HG02588 (cell line): ENCODE measurements around the gene PYGL.
"Not testable (repeated sequence)": the region's sequence is repeated elsewhere in the genome, so short reads cannot be mapped to it uniquely, and the experiment has no call there.

Source experiments
- ATAC-seq: cut with Tn5 transposase; IDR thresholded peaks from one replicate; pipeline ENCODE4 v1.9.1; 2021; ENCODE audit warnings: mild to moderate bottlenecking, moderate library complexity; ENCODE audit not compliant: unreplicated experiment

The PYGL gene

DNA sequence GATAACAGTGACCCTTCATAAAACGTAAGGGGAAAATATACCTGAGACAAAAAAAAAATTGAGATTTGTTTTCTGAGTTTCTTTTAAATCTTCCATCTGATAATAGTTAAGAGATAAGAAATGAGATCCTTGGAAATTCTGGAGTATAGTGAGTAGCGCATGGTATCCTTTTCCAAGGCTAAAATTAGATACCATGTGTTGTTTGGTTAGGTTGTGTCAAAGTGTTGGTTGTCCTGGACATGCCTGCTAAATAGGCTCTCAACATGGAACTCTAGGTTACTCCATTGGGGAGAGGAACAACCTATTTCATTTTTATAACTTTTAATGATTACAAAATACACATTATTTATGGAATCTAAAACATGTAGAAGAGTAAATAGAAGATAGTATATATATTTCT is 14.8 kb downstream of the PYGL start:
- ATAC-seq, result no peak

DNA sequence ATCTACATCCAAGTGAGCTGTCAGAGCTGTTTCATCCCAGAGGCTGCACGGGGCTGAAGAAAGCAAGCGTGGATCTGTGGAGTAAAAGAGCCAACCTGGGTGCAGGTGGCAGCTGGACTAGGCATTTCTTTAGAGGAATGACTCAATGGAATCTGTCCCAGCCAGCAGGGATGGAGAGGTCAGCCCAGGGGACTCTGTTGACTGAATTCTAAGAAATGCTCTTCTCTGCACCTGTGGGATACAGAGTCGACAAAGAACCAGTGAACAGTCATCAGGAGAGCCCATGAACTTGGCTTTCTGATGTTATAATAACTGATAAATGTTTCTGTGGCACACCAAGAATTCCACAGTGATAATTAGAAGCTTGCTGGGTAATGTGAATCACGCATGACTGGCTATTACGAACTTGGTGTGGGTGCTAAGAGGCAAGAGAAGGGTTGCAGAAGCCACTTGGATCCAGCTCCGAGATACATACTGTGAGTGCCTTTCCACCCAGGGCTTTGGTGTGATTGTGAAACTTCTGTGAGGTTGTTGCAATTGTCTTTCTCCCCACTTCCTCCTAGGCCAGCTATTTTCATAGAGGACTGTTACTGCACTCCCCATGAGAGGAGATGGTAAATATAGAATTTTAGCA is 16.2 kb downstream of the PYGL start:
- no peak for ATAC-seq

DNA sequence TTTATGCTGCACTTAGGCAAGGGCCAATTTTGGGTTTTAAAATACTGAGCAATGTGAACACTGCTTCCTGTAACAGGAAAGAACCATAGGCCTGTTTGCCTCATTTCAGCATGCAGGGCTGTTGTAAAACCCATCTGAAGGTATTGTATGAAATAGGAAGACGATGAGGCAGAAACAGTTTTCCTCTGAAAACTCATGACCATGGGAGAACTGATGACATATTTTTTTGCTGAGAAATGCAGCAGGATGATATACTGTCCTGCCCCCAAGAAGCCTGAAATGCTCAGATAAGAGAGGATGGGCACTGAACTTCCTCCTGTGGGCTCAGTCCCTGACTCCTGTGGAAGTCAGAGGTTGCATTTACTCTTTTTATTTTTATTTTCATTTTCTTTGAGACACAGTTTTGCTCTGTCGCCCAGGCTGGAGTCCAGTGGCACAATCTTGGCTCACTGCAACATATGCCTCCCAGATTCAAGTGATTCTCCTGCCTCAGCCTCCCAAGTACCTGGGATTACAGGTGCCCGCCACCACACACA is 17.4 kb downstream of the PYGL start:
- no peak for ATAC-seq

DNA sequence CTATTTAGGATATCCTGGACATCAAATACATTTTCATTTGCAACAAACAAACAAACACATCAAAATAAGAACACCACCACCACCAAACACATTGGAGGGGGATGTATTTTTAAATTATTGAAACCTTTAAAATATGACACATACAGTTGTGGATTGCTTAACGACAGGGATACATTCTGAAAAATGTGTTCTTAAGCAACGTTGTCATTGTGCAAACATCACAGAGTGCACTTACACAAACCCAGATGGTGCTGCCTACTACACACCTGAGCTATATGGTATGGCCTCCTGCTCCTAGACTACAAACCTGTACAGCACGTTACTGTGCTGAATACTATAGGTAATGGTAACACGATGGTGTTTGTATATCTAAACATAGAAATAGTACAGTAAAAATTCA is 19.4 kb downstream of the PYGL start:
- no peak for ATAC-seq

DNA sequence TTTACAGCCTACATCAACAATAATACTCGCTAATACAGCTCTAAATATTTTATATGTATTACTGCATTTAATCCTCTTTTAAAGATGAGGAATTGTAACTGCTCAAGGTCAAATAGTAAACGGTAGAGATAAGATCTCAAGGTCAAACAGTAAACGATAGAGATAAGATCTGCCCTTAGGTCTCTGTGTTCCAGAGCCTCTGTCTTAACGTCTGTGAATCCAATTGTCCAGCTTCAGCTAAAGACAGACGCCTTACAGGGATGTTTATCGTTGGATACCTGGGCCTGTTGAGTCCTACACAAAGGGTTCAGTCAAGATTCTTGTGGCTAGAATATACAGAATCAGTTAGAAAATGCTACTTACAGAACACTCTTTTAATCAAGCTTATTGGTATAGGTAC is 20.0 kb downstream of the PYGL start:
- ATAC-seq, result no peak

DNA sequence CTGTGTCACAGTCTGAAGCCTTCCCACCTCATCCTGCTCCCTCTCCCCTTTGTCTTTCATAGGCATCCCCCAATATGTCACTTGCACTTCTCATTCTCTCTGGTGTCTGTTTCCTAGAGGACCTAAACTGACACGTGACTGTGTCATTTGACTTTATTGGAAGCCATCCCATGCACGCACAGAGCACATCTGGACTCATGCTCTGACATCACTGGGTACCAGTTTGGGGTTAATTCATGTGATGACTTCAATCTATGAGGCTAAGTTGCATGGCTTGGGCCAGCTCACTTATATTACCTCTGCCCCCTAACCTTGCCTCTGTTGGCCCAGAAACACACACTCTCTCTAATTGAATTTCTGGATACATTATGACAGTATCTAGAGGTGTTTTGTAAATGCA is 21.5 kb downstream of the PYGL start:
- ATAC-seq, result no peak

DNA sequence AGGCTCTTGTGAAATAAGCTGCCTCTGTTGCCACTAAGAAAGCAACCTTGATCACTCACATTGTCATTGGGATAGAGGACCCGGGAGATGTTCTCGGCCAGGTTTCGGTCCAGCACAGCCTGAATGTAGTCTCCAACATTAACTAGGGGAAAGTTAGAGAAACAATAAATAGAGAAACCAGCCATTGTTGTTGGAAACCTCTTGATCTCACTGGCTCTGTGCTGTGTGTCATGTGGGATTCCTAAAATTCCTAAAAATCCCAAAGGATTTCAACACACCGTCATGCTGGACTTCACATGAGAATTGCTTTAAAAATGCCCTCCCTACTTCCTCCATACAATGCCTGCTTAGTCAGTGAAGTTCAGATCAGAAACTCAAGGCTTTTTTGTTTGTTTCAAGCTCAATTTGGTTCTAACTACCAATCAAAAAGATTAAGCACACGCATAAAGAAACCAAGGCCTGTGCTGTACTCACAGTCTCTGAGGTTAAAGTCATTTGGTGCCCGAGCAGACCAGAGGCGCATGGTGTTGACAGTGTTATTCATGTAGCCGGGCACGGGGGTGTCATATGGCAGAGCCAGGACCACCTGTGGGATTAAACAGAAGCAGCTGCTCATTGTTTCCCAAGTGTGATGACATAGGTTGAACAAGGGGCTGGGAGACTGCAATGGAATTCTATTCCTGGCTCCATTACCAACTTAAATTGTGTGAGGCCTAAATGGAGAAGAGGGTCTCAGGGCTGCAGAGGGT is 23.6 kb downstream of the PYGL start:
- ATAC-seq, result no peak

DNA sequence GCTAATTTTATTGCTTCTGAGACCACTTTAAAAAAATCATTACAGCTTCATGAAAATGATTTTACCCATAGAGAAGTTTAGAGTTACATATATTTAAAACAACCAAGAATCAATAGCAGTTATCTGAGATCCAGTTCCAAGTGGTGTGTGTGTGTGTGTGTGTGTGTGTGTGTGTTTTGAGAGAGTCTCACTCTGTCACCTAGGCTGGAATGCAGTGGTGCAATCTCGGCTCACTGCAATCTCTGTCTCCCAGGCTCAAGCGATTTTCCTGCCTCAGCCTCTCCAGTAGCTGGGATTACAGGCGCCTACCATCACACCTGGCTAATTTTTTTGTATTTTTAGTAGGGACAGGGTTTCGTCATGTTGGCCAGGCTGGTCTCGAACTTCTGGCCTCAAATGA is 24.8 kb downstream of the PYGL start:
- not testable (repeated sequence) for ATAC-seq

DNA sequence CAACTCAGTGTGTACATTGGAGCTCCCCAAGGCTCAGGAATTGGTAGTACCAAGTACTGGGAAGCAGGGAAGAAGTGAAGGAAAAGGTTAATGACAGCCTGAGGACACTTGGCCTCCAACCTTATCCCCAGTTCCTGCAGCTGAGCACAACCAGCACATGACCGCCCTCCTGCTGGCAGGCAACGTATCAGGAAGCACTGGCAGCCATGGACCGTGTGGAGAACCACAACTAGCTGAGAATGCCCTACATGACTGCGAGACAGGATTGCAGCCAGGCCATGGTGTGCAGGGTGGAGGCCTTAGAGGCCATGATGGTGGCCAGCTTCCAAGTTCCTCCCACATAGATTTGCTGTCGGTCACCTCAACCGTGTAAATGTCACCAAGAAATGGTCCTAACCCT is 26.8 kb downstream of the PYGL start:
- ATAC-seq, result no peak

DNA sequence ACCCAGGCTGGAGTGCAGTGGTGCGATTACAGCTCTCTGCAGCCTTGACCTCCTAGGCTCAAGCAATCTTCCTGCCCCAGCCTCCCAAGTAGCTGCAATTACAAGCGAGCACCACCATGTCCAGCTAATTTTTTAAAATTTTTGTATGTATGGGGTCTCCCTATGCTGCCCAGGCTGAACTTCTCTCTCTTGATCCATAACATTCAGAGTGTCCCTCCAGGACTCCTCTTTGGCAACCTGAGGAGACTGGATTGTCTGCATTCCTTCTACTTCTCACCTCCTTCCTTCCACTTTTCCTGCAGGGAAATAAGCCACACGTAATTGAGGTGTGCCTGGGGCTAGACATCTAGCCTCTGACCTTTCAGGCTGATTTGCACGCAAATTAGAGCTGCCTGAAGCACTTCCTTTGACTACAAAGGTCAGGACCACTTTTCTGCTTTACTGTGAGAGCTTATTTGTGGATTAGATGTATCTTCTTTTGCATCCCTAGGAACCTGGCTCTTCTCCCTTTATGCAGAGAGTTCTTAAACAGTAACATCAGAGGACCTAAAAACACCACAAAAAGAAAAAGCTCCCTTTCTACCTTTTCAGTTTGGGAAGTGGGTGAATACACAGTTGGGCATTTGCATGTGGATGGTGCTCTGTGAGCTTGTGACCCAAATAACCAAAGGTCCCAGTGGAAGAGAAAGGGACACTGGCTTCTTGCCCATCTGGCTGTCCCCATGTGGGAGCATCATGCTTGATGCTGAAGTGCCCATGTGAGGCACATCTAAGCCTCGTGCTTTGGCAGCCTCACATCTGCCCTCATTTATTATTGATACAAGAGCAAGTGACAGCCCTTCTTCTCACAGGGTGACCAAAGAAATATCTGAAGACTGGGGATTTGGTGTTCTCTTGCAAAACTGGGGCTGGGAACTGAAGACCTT is 33.5 kb downstream of the PYGL start:
- no peak for ATAC-seq

DNA sequence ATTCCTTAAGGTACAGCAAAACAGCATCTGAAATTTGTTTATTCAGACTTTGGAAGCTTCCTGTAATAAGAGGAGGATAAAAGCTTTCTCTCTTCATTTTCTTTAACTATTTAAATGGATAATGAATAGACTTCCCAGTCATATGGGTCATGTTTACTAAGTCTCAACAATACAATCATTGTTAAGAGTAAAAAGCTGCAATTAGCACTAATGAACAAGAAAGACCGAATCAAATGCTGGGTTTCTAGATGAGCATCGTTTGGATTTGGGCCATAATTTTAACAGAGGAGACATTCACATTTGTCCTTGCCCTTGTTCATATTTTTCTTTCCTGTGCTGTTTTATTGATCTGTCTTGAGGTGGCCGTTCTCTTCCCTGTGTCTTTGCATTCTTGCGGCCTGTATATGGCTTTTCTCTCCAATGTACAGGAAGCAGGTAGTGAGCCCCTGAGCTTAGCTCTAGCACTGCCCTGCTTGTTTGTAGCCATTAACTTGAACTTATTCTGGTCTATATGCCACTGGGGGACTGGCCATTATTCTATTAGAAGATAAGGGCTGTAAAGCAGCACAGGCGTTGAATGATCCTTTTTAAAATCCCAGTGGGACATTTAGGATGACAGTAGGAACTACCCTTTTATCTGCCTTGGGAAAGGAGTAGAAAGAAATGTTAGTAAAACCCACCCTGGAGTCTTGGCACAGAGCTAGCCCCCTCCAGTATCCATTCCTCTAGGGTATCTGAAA is 37.8 kb downstream of the PYGL start:
- no peak for ATAC-seq

DNA sequence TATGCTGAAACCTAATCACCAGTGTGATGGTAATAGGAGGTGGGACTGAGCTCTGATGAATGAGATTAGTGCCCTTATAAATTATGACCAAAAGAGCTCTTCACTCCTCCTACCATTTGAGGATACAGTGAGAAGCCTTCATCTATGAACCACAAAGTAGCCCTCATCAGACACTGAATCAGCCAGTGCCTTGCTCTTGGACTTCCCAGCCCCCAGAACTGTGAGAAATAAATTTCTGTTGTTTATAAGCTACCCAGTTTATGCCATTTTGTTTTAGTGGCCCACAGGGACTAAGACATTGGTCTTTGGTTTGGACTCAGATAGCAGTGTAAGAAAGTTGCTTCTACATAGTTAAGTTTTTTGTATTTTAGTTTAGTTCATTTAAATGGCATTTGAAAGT is 39.6 kb downstream of the PYGL start:
- no peak for ATAC-seq

DNA sequence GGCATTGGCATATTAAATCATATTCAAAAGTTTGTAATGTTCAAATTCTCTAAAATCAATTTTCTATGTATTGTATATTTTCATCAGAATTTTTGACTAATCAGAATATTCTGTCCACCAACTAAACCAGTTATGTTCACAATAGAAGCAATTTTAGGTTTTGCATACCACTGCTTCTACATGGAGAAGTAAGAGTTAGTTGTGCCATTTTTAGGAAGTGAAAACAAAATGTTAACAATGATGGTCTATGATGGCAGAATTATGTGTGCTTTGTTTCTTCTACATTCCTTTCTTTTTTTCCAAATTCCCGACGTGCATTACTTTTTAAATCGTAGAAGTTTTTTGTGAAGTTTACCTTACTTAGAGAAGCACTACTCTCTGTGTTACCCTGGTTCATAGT is 42.9 kb downstream of the PYGL start:
- no peak for ATAC-seq

DNA sequence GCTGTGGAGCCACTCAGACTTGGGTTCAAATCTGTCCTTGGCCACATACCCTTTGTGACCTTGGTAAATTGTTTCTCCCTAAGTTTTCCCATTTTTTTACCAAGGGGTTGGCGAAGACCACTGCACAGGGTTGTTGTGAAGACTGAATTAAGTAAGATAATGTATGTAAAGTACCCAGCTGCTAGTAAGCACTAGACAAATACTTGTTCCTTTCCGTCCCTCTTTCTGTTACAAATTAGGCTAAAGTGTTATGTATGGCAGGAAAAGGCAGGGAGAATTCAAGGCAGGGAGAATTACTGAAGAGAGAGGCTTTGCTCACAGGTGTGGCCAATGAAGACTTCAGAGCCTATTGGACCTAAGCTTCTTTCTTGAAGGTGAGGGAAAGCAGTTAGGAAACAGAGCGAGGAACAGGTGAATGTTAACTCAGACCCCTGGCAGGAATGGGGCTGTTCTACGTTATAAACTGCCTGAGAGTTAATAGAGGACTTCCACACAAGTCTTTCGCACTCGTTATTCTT is 46.6 kb downstream of the PYGL start:
- ATAC-seq, result no peak

DNA sequence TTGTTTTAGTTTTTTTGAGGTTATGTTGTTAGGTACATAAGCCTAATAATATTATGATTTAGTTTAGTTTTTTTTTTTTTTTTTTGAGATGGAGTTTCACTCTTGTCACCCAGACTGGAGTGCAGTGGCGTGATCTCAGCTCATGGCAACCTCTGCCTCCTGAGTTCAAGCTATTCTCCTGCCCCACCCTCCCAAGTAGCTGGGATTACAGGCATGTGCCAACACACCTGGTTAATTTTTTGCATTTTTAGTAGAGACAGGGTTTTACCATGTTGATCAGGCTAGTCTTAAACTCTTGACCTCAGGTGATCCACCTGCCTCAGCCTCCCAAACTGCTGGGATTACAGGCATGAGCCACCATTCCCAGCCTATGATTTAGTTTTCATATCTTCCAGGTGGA is 47.3 kb downstream of the PYGL start:
- not testable (repeated sequence) for ATAC-seq

DNA sequence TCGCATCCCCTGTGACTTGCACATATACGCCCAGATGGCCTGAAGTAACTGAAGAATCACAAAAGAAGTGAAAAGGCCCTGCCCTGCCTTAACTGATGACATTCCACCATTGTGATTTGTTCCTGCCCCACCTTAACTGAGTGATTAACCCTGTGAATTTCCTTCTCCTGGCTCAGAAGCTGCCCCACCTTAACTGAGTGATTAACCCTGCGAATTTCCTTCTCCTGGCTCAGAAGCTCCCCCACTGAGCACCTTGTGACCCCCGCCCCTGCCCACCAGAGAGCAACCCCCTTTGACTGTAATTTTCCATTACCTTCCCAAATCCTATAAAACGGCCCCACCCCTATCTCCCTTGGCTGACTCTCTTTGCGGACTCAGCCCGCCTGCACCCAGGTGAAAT is 47.9 kb downstream of the PYGL start:
- not testable (repeated sequence) for ATAC-seq

DNA sequence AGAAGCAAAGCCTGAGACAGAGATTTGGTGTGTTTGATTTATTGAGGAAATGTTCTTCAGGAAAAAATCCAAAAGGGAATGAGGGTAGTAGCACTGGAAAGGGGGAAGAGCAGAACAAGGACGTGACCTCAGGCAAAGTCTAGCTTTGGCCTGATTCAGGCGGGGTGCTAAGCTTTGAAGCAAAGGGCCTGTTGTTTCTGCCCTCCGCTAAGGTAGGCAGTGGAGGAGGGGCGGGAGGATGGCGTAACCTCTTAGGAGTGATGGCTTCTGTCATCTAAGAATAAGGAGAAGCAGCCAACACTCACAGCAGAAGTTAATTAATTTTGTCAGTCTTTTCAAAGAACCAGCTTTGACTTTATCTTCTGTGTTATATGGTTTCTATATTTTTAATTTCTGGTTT is 52.0 kb downstream of the PYGL start:
- no peak for ATAC-seq

DNA sequence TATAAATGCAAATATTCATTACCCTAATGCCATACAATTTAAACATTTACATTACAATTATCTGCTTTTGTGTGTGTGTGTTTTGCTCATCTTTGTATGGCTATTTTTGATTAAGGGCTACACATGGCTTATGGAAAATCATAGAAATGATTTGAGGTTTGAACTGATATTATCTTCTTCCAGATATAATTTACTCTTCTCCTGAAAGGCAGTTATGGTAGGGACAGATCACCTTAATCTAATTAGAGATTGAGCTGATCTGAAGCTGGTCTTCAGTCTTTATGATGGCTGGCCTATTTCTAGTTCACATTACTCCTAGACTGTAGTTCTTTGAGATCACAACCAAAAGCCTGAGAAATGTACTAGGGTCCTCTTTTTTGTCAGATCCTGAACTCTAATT is 56.8 kb downstream of the PYGL start:
- no peak for ATAC-seq

DNA sequence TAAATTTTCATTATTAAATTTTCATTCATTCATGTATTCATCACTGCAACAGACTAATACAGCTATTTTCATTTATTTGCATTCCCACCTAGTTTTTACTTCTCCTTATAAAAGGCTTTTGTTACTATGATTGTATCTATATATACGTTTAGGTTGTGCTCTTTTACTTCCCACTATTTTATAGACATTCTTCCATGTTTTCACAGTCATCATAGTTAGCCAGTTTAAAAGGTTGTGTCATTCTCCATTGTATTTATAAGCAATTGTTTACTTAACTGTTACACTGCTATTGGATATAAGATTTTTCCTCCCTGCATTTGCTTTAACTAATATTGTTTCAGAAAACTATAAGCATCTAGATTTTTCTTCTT is 60.5 kb downstream of the PYGL start:
- ATAC-seq, result no peak

DNA sequence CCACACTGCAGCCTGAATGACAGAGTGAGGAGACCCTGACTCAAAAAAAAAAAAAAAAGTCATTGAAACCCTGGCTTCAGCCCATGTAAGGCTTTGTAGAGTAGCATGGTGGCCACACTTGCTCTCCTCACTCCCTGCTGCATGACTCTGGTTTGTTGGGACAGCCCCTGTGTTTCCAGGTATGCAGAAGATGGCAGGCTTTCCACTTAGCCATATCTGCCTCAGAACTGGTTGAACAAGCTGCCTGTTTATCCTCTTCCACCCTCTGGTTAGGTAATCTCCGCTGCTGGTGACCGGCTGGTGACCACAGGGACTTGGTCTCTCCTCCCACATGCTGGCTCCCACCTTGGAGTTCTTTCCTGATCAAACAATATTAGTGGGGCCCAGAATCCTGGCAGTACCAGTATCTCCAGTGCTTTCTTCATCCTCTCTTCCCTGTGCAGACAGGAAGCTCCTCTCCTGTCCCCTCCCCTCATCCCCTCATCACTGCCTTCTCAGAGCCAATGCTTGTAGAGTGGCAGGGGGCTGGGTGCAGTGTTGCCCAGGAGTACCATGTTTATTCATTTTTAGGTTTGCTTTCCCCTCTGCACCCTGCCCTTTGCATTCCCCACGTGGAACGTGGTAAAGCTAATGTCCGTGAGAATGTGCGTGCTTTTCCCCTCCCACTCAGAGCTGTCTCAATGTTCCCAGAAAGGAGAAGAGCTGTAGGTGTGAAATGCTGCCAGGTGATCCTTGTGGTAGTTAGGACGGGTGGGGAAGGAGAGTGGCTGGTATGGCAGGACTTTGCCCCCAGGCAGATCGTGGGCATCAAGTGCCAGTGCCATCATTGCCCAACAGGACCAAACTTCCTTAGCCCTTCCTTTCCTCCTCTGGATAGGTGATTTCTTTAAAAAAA is 61.1 kb downstream of the PYGL start:
- no peak for ATAC-seq
